HG03280 (cell line): ENCODE measurements around the gene COG3.

Experiments
- ATAC-seq: cut with Tn5 transposase; IDR thresholded peaks from one replicate; pipeline ENCODE4 v1.9.1; 2021; ENCODE audit warnings: mild to moderate bottlenecking, moderate library complexity; ENCODE audit not compliant: unreplicated experiment

Gene COG3

GRCh38 chr13:45541806-45542205 is 77.1 kb downstream of the COG3 start:
- no peak for ATAC-seq

- ATAC-seq = no peak
Measured at GRCh38 chr13:45542391-45542790, 77.7 kb downstream of the COG3 start.

- ATAC-seq = no peak
Measured at GRCh38 chr13:45542878-45543277, 78.1 kb downstream of the COG3 start.

- no peak for ATAC-seq
Measured at GRCh38 chr13:45544520-45544919, 79.8 kb downstream of the COG3 start.

GRCh38 chr13:45545686-45546409 is 81.1 kb downstream of the COG3 start:
- ATAC-seq = no peak

GRCh38 chr13:45546410-45546765 is 81.6 kb downstream of the COG3 start:
- no peak for ATAC-seq

GRCh38 chr13:45548281-45548680 is 83.5 kb downstream of the COG3 start:
- ATAC-seq = no peak

- ATAC-seq = no peak
Measured at GRCh38 chr13:45554604-45555109, 89.9 kb downstream of the COG3 start.

- ATAC-seq = no peak
Measured at GRCh38 chr13:45564133-45564776, 99.5 kb downstream of the COG3 start.

GRCh38 chr13:45565331-45565730 is 100.6 kb downstream of the COG3 start:
- ATAC-seq = no peak

GRCh38 chr13:45575146-45575829 is 110.5 kb downstream of the COG3 start:
- ATAC-seq = no peak

- no peak for ATAC-seq
Measured at GRCh38 chr13:45575830-45576180, 111.1 kb downstream of the COG3 start.

- ATAC-seq = no peak
Measured at GRCh38 chr13:45576466-45576865, 111.7 kb downstream of the COG3 start.

- no peak for ATAC-seq
Measured at GRCh38 chr13:45582408-45583076, 117.8 kb downstream of the COG3 start.

GRCh38 chr13:45584816-45585215 is 120.1 kb downstream of the COG3 start:
- no peak for ATAC-seq
